Epithelial cell of esophagus (primary cell): Measurements from ENCODE around the gene CHRDL2.
A peak's percentile ranks its signal among the peaks of the same experiment; 100 is the strongest.

Experiments
- DNase-seq: peaks from one replicate; pipeline ENCODE4 v3.0.0; 2010; ENCODE audit warnings: low read depth
- H3K4me3 ChIP-seq: 2 replicates; pipeline ENCODE4 v1.5.1; 2011; ENCODE audit warnings: mild to moderate bottlenecking, low read length, control low read depth
- CTCF ChIP-seq: IDR thresholded peaks from 2 replicates; pipeline ENCODE4 v1.5.1; 2011; ENCODE audit warnings: low read depth, mild to moderate bottlenecking, low read length, control low read depth, inconsistent platforms; ENCODE audit not compliant: insufficient read depth; ENCODE audit errors: missing control alignments

CHRDL2 gene

DNA sequence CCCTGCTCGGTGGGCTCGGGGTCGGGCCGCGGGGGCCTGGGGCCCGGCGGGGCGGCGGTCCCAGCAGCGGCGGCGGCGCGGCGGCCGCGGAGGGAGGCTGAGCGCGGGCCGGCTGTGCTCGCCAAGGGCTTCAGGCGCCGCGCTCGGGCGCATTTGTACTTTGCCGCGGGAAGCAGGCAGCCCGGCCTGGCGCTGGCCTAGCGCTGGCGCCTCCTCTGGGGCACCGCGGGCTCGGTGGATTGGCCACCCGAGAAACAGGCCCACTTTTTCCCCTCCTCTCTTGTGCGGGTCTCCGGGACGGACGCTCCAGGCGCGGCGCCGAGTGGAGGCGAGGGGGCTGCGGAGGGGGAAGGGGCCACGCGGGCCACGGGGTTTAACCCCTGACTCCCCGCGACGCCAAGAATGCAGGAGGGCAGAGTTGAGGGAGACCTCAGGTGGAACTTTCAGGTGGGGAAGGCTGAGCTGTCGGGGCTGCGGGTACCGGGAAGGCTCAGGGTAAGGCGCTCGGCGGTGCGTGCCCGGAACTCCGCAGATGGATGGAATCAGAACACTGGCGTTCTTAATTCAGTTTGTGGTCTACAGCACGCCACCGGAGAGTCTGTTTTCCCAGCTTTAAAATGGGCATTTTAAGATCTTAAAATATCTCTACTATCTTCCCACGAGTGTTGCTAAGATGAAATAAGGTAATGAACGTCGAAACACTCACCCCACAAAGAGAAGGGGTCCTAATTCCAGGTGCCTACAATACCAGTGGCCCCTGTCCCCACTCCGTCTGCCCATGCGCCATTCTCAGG is at the start of gene CHRDL2:
Gene CHRDL2, minus strand, starts transcription at position 126 of the 794 bp plus-strand sequence. CDS start 538 bp downstream, outside the sequence.
- peak; percentile 35 for DNase-seq
- TF ChIP-seq CTCF = no peak
- no peak within 1 kb of the TSS for H3K4me3 ChIP-seq

DNA sequence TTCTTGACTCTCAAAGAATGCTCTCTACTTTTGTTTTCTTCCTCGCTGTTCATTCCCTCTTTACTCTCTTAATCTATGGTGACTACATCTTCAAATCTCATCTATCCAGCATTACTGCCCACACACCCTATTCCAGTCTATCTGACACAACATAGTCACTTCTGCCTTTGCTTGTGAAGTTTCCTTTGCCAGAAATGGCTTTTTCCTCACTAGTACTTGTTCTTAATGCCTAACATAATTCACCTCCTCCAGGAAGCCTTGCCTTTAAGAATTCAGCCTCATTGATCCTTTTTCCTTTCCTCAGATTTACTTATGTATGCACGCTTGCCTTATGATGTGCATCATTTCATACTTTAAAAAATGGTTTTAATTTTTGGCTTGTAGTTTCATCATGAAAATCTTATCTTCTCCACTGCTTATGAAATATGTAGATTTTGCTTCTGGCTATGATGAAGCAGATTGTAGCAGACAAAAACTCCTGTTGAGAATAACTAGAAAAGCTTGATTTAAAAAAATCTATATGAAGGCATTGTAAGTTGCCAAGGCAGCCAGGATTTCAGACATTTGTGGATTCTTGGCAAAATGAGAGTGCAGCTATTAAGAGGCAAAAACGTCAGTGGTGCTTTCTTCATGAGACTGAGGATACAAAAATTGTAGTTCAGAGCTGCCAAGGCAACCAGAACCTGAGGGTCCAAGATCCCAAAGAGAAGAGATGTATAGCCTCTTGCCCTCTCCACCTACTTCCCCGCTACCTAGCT is 49.2 kb upstream of the CHRDL2 start:
- H3K4me3 ChIP-seq = no peak overlapping the region
- no peak for DNase-seq
- no peak for TF ChIP-seq CTCF

DNA sequence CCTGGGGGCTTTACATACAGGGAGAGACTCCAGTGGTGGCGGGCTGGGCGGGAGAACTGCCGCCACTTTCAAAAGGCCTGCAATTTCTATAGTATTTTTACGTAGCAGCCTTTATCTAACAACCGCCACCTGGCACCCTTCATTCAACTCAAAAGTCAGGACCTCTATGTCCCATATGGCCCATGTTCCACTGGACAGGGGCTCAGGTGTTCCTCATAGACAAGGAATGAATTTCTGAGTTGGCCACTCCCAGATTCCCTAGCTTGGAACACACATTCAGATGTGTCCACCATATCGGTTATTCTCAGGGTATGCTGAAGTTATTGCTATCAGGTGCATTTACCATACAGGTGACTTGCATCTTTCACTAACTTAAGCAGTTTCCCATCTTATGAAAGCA is 47.4 kb upstream of the CHRDL2 start:
- no peak for DNase-seq
- TF ChIP-seq CTCF = no peak
- H3K4me3 ChIP-seq = no peak overlapping the region

GRCh38 chr11:74777877-74778276 is 46.7 kb upstream of the CHRDL2 start:
- no peak for TF ChIP-seq CTCF
- no peak overlapping the region for H3K4me3 ChIP-seq
- no peak for DNase-seq

DNA sequence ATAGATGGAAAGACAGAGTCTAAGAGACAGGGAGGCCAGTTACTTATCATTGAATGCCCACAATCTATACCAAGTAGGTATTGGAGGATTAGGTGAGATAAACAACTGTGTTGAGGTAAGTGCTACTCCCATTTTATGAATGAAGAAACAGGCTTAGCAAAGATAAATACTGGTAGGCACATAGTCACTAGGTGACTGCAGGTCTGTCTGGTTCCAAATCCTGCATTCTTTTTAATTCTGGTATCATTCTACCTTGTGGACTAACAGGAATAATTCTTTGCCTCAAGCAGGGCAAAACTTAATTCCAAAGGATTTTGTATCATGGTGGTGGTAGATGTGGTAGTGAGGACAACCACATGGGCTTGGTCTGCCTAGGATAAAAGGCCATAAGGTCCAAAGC is 45.8 kb upstream of the CHRDL2 start:
- no peak for TF ChIP-seq CTCF
- no peak for DNase-seq
- H3K4me3 ChIP-seq = no peak overlapping the region

DNA sequence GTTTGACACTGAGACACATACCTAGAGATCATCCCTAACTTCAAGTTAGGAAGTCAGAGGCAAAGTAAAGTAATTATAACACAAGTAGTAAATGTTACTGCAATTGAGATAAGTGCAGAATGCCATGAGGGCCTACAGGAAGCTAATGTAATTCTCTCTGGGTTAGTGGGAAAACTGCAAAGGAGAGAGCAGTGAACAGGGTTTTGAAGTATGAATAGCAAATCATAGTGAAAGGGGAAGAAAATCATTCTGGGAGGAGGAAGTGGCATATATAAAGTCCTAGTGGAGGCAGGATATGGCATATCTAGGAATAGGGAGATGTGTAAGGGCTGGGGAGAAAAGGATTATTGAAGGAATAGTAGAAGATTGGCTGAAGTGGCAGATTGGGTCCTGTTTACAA is 45.3 kb upstream of the CHRDL2 start:
- no peak for TF ChIP-seq CTCF
- no peak for DNase-seq

More for the DNA sequence above, 45.3 kb upstream of the CHRDL2 start:
- H3K4me3 ChIP-seq = no peak overlapping the region
